Dedifferentiated amniotic fluid mesenchymal stem cell (primary cell): ENCODE measurements around the gene STARD6.
"Not testable (repeated sequence)": the region's sequence is repeated elsewhere in the genome, so short reads cannot be mapped to it uniquely, and the experiment has no call there.

Source experiments
- DNase-seq: peaks from one replicate; pipeline ENCODE4 v3.0.0-alpha.2; 2016; ENCODE audit errors: extremely low spot score

Gene STARD6, protein sequence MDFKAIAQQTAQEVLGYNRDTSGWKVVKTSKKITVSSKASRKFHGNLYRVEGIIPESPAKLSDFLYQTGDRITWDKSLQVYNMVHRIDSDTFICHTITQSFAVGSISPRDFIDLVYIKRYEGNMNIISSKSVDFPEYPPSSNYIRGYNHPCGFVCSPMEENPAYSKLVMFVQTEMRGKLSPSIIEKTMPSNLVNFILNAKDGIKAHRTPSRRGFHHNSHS

GRCh38 chr18:54357660-54358494 lies at the start of gene STARD6, which contains the start of gene C18orf54:
TSS of gene STARD6 (minus strand) at chr18:54357858. CDS start at chr18:54354573, 3,285 bp downstream.
TSS of gene C18orf54 (plus strand) at chr18:54357906. CDS start at chr18:54360573, 2,667 bp downstream.
- peak; percentile 86 for DNase-seq

DNA sequence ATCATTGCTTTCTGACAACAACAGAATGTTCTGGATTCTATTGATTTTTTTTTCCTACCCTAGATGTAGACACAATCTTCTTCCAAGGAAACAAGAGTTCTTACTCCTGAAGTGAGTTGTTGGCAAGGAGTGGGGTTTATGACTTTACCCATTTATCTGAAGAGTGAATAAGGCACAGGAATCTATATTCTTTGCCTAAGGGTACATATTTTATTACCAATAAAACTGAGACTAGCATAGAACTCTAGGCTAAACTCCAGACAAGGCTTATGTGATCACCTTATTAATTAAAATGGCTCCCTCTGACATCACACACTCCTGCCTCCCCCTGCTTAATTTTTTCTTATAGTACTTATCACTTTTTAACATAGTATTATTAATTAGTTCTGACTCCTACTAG lies 47.6 kb upstream of the STARD6 start:
- no peak for DNase-seq

DNA sequence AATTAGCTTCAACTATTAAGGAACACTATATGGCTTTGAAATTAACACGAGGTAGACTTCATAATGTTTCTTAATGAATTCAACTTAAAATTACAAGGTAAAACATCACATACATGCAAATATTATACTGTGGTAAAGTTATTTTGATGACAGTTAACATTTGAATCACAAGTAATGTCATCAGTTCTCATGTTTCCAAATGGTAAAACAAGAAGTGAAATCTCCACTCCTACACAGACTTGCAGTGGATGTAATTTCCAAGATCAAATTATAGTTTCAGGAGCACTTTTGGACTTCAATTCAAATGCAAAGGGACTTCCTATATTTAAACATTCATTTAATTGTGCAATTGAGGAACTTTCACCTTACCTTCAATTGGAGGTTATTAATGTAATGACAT lies 39.1 kb upstream of the STARD6 start:
- DNase-seq, result no peak

DNA sequence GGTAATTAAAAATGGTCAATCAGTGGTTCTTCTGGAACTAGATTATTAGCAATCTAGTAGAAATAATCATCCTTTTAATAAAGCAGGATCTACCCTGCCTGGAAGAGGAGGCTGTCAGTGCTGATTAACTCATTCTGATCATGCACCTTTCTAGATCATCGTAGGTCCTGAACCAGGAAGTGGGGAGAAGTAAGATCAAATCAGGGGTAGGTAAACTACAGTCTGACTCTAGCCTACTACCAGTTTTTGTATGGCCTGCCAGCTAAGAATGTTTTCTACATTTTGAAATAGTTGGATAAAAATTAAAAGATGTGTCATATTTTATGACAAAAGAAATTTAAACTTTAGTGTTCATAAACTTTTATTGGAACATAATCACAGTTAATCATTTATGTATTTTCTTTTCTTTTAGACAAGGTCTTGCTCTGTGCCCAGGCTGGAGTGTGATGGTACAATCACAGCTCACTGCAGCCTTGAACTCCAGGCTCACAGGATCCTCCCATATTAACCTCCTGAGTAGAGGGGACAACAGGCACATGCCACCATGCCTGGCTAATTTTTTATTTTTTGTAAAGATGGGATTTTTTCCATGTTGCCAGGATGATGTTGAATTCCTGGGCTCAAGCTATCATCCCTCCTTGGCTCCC lies 36.1 kb upstream of the STARD6 start:
- DNase-seq, result no peak

GRCh38 chr18:54392543-54393023 lies 34.9 kb upstream of the STARD6 start:
- peak; percentile 65 for DNase-seq

GRCh38 chr18:54390838-54391237 lies 33.2 kb upstream of the STARD6 start:
- no peak for DNase-seq

DNA sequence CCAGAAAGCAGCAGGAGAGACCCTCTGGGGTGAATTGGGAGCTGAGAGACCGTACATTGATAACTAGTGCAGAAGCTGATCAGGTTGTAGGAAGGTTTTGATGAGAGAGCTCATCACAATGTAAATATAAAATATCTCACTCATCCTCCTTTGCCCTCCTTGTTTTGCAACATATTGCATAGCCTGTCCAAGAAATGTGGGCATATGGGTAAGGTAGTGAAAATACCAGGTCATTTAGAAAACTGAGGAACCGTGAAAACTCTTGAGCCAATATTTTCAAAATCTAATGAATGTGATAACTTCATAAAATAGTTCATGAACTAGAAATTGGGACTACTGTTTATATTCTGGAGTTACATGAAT lies 31.5 kb upstream of the STARD6 start:
- DNase-seq, result no peak

GRCh38 chr18:54388203-54389142 lies 30.8 kb upstream of the STARD6 start:
- peak; percentile 21 for DNase-seq

DNA sequence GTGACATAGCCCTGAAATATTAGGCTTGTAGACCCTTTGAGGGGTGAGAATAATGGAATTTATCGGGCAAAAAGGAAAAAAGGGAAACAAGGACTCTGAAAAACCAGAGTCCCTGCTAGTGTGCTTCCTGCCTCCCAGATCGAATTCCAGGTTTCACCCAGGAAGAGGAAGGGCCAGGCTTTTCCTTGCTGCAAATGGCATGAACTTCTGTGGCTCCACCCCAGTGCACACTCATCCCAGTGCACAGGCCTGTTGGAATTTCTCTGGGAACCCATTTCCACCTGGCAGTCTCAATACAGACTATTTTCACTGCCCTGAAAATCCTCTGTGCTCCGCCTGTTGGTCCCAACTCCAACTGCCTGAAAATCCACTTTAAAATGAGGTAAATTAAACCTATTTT lies 30.0 kb upstream of the STARD6 start:
- DNase-seq, result no peak

DNA sequence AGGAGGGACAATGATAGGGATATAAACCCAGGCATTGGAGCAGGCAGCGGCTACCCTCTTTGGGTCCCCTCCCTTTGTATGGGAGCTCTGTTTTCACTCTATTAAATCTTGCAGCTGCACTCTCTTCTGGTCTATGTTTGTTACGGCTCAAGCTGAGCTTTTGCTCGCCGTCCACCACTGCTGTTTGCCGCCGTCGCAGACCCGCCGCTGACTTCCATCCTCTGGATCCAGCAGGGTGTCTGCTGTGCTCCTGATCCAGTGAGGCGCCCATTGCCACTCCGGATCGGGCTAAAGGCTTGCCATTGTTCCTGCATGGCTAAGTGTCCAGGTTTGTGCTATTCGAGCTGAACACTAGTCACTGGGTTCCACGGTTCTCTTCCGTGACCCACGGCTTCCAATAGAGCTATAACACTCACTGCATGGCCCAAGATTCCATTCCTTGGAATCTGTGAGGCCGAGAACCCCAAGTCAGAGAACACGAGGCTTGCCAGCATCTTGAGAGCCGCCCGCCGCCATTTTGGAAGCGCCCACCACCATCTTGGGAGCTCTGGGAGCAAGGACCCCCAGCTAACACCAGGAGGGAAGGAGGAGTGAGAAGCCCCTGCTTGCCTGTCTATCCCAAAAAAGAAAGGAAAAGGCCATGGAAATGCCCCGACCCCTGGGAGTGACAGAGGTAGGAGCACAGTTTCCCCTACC lies 29.3 kb upstream of the STARD6 start:
- not testable (repeated sequence) for DNase-seq

- no peak for DNase-seq
Measured at GRCh38 chr18:54386043-54386442, 28.4 kb upstream of the STARD6 start.

- DNase-seq, result no peak
Measured at GRCh38 chr18:54382733-54383252, 25.1 kb upstream of the STARD6 start.

DNA sequence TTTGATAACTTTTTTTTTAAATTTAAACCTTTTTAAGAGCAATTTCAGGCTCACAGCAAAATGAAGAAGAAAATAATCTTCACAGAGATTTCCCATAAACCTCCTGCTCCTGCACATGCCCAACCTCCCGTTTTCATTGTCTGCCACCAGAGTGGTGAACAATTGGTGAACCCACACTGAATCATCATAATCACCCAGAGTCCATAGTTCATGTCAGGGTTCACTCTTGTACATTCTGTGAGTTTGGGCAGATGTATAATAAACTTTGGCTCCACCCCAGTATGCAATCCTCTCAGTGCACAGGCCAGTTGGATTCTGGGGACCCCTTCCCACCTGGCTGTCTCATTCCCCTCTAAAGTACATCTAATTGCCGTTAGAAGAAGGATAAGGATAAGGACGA lies 24.4 kb upstream of the STARD6 start:
- no peak for DNase-seq

DNA sequence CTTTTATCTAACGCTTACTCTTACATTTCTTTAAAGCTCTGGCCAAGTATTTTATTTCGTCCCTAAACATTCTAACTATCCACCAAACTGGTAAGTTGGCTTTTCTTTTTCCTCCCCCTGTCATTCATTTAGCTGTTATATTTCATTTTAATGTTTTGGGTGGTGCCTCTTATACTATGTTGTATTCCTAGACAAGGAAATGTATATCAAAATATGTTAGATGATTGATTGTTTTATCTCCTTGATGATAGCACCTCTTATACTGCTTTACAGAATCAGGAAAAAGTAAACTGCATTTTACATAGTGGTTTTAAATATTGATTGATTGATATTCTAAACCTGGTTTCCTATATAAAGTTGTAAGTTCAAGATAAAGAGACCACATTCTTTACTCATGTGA lies 24.0 kb upstream of the STARD6 start:
- no peak for DNase-seq

- DNase-seq, result no peak
Measured at GRCh38 chr18:54378057-54378456, 20.4 kb upstream of the STARD6 start.

DNA sequence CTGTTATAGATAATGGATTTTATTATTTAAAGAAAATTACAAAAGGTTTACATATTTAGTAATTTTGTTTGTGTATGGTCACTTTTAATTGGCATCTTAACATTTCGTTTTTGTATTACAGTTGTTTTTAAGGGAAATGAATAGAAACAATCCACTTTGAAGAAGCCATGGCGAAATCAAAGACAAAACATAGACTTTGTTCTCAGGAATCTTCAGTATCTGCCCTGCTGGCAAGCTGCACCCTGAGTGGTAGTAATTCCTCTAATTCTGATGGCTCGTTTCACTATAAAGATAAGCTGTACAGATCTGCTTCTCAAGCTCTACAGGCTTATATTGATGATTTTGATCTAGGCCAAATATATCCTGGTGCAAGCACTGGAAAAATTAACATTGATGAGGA lies 2.7 kb upstream of the STARD6 start:
- no peak for DNase-seq

DNA sequence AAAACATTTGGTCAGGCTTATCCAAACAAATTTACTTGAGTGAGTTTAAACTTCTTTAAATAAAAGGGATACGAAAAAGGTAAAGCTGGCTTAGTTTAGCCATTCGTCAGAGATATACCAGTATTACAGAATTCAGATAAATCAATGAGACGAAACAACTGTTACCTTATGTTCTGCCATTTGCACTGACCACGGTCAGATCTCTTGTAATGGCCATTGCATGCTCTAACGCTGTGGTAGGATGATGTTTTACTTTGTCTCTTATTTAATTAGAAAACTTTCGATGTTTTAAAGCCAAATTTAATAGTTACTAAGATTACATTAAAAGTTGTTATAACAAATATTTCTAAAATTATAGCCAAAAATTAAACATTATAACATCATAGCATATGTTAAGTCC lies 1.6 kb upstream of the STARD6 start:
- DNase-seq, result no peak

DNA sequence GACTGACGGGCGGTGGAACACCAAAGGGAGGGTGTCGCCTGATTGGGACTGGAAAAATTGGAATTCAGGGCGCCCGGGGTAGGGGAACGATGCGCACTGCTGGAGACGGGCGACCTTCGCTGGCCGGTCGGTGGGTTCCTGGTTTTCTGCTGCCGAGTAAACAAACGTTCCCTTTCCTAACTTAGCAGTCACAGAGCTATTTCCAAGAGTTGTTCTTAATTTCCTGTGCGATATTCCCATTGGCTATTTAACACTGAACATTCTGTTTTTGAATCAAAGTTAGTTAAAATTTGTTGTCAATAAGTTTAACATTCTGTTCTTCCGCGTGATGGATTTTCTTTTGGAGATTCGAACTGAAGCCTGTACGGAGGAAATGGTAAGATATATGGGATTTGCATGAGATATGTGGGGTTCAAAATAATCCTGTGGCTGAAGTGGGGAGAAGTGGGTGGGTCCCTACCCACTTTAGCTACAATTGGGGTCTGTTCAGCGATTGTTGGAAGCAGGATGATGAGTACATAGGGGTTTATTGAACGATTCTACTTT lies 910 bp upstream of the STARD6 start:
- DNase-seq, result no peak

- DNase-seq, result no peak
Measured at GRCh38 chr18:54357082-54357659, 487 bp downstream of the STARD6 start.

GRCh38 chr18:54351186-54351585 lies 6.5 kb downstream of the STARD6 start:
- DNase-seq, result no peak
